Body of pancreas (tissue), 4 donors: ENCODE results near the gene SSR3. TPM values are rescaled to one million over a fixed set of nuclear protein-coding genes. Genes with fewer than 3 reads are reported as not detected.

ENCODE experiments used
- ATAC-seq: fragments of 150-250 bp; one replicate; pipeline ENCODE4 v1.9.1; 2016
- DNase-seq, 4 donors: peaks; one replicate each; pipeline ENCODE4 v3.0.0-alpha.2; 2019
- H3K27ac ChIP-seq, 4 donors: fragments of 200-600 bp; sonication (generic); 1 replicate in 3 of 4; 2 replicates in 1 of 4; pipeline versions ENCODE4 v1.5.1 to v1.6.1; 2016 to 2019; ENCODE audit warnings: mild to moderate bottlenecking in 1 of 4, mixed read lengths in 1 of 4, moderate library complexity in 1 of 4
- H3K27me3 ChIP-seq, 2 donors: fragments of 200-600 bp; sonication (generic); one replicate each; pipeline ENCODE4 v1.6.0; 2016; ENCODE audit warnings: mild to moderate bottlenecking in 1 of 2
- H3K36me3 ChIP-seq, 2 donors: fragments of 200-600 bp; sonication (generic); replicated peaks in 1 of 2; 2 replicates each; pipeline ENCODE4 v1.5.1; 2016; ENCODE audit warnings: low read depth in 2 of 2; ENCODE audit not compliant: insufficient read depth in 1 of 2
- H3K4me1 ChIP-seq: fragments of 200-600 bp; sonication (generic); one replicate; pipeline ENCODE4 v1.6.0; 2016
- H3K4me3 ChIP-seq, 2 donors: fragments of 200-600 bp; sonication (generic); 1 replicate in 1 of 2; 2 replicates in 1 of 2; pipeline ENCODE4 v1.5.1; 2016 to 2019
- H3K9me3 ChIP-seq, 3 donors: fragments of 200-600 bp; sonication (generic); 1 replicate in 2 of 3; 2 replicates in 1 of 3; pipeline ENCODE4 v1.5.1; 2016
- POLR2A ChIP-seq, 3 donors: fragments of 450-650 bp; IDR thresholded peaks; one replicate each; pipeline ENCODE4 v1.6.1; 2016; ENCODE audit warnings: antibody characterized with exemption in 3 of 3, mild to moderate bottlenecking in 2 of 3
- WGBS, 2 donors: methylation state at CpG; one replicate each; pipeline ENCODE4 v1.1.5; 2017; 5-methylcytosine and 5-hydroxymethylcytosine counted together
- intact Hi-C: fragments of 100-400 bp; cut with DNase I; formaldehyde crosslinking; loops from one replicate; pipeline ENCODE4 v1.15.1; 2023
- total RNA-seq, 2 donors: library from RNA; depleted of rRNA; stranded (reverse); fragments of >200 nt; gene quantifications; one replicate each; pipeline ENCODE4 v1.1.0, GENCODE V29; 2016
- TF ChIP-seq, protein P1 (sequence below), 7 experiments: fragments of 450-650 bp in 4 of 7; fragments of 200-600 bp in 3 of 7; sonication (generic) in 3 of 7; IDR thresholded peaks; one replicate each; pipeline ENCODE4 v1.5.1; 2016 to 2019; ENCODE audit warnings: antibody characterized with exemption in 7 of 7

The SSR3 gene
- total RNA-seq, 2 donors from 2014 or later: 77.1 to 97.5 TPM

GRCh38 chr3:156548902-156549301 lies 6.0 kb downstream of the SSR3 start:
- H3K4me1 ChIP-seq: peaks cover 76% of the 10 kb centered on the region
- peaks cover under 1 to 5% of the 10 kb centered on the region in 2 donors for H3K36me3 ChIP-seq
- peak overlapping the region in 1 of 4 donors; percentile 27 for H3K27ac ChIP-seq
- TF ChIP-seq, protein P1, sequence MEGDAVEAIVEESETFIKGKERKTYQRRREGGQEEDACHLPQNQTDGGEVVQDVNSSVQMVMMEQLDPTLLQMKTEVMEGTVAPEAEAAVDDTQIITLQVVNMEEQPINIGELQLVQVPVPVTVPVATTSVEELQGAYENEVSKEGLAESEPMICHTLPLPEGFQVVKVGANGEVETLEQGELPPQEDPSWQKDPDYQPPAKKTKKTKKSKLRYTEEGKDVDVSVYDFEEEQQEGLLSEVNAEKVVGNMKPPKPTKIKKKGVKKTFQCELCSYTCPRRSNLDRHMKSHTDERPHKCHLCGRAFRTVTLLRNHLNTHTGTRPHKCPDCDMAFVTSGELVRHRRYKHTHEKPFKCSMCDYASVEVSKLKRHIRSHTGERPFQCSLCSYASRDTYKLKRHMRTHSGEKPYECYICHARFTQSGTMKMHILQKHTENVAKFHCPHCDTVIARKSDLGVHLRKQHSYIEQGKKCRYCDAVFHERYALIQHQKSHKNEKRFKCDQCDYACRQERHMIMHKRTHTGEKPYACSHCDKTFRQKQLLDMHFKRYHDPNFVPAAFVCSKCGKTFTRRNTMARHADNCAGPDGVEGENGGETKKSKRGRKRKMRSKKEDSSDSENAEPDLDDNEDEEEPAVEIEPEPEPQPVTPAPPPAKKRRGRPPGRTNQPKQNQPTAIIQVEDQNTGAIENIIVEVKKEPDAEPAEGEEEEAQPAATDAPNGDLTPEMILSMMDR (IDR thresholded peaks at IDR 0.05): no peak
- no peak for TF ChIP-seq POLR2A (IDR thresholded peaks at IDR 0.05)
- H3K27me3 ChIP-seq: no peaks in the 10 kb centered on the region
- no peak overlapping the region for H3K4me3 ChIP-seq
- DNase-seq (no peak), ATAC-seq (no peak)
- intact Hi-C loops: loop anchor here (10.0 kb wide), 1 partner anchor 596 kb away; no protein-coding TSS in a partner anchor
- WGBS, 2 donors: 60 to 63% methylated on average over 6 of the region's 6 CpGs
- H3K9me3 ChIP-seq: no peaks in the 10 kb centered on the region

DNA sequence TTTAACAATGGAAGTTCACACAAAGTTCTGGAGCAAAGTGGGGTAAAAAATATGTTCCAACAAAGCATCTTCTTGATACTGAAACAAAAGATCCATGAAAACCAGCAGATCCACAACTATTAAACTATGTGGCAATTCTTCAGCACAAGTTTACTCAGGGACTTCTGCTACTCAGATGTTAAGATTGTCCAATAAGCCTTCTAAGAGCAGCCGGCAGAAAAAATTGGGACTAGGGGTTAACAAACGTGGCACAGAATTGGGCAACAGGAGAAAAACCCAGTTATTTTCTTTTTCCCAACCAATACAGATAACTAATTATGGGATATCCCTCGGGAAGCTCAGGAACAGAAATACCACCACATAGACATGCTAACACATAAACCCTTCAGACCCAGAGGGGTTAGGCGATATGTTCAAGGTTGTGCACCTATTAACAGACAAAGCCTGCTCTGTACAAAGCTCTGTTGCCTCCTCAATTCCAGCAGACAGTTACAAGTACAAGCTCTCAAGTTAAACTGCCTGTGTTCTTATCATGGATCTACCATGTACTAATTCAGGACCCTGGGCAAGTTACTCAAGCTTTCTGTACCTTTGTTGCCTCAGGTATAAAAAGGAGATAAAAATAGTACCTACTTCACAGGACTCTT lies 6.8 kb downstream of the SSR3 start:
- intact Hi-C loops: loop anchor here (10.0 kb wide), 1 partner anchor 597 kb away; no protein-coding TSS in a partner anchor
- ATAC-seq (no peak), DNase-seq (no peak)
- 18 to 24% methylated on average over 4 of the region's 4 CpGs for WGBS, 2 donors
- Histone ChIP-seq H3K27me3 (no peaks in the 10 kb centered on the region), H3K4me3 (no peak overlapping the region), H3K36me3 (peaks cover 4 to 9% of the 10 kb centered on the region in 2 donors), H3K4me1 (peaks cover 82% of the 10 kb centered on the region), H3K9me3 (no peaks in the 10 kb centered on the region), H3K27ac (peak overlapping the region in 2 of 4 donors; percentile 27 to 36)
- TF ChIP-seq POLR2A (IDR thresholded peaks at IDR 0.05): no peak
- TF ChIP-seq, protein P1 (IDR thresholded peaks at IDR 0.05): no peak

GRCh38 chr3:156547637-156548036 lies 7.3 kb downstream of the SSR3 start:
- no peak for DNase-seq
- Histone ChIP-seq H3K36me3 (peaks cover 7 to 14% of the 10 kb centered on the region in 2 donors), H3K9me3 (no peaks in the 10 kb centered on the region), H3K27me3 (no peaks in the 10 kb centered on the region), H3K27ac (peak overlapping the region in 1 of 4 donors; percentile 29), H3K4me3 (no peak overlapping the region), H3K4me1 (peaks cover 76% of the 10 kb centered on the region)
- WGBS, 2 donors: 28 to 29% methylated on average over 2 of the region's 2 CpGs
- TF ChIP-seq, protein P1 (IDR thresholded peaks at IDR 0.05): no peak
- TF ChIP-seq POLR2A (IDR thresholded peaks at IDR 0.05): no peak
- intact Hi-C loops: loop anchor here (10.0 kb wide), 1 partner anchor 597 kb away; no protein-coding TSS in a partner anchor
- no peak for ATAC-seq

GRCh38 chr3:156543043-156543555 lies 11.8 kb downstream of the SSR3 start:
- Histone ChIP-seq H3K36me3 (peaks cover 14 to 25% of the 10 kb centered on the region in 2 donors), H3K4me3 (no peak overlapping the region), H3K4me1 (peaks cover 41% of the 10 kb centered on the region), H3K9me3 (no peaks in the 10 kb centered on the region), H3K27me3 (no peaks in the 10 kb centered on the region), H3K27ac (peak overlapping the region in 2 of 4 donors; percentile 43 to 49)
- TF ChIP-seq, protein P1 (IDR thresholded peaks at IDR 0.05): no peak
- no peak for TF ChIP-seq POLR2A (IDR thresholded peaks at IDR 0.05)
- WGBS, 2 donors: 76 to 88% methylated on average over 2 of the region's 2 CpGs
- intact Hi-C loops: loop anchor here (10.0 kb wide), 1 partner anchor 602 kb away; no protein-coding TSS in a partner anchor
- DNase-seq (no peak), ATAC-seq (no peak)
